BLaER1 (cell line): ENCODE data around the gene CYP27B1.

Experiments
- H3K27ac ChIP-seq: shearing (Covaris generic); formaldehyde crosslinking; 2 replicates; pipeline ENCODE4 v1.8.1; 2022
- H3K27me3 ChIP-seq: shearing (Covaris generic); formaldehyde crosslinking; 2 replicates; pipeline ENCODE4 v1.8.1; 2022
- H3K36me3 ChIP-seq: shearing (Covaris generic); formaldehyde crosslinking; 2 replicates; pipeline ENCODE4 v1.8.1; 2022
- H3K4me1 ChIP-seq: shearing (Covaris generic); formaldehyde crosslinking; 2 replicates; pipeline ENCODE4 v1.8.1; 2022
- H3K4me2 ChIP-seq: shearing (Covaris generic); formaldehyde crosslinking; 2 replicates; pipeline ENCODE4 v1.8.1; 2022
- H3K4me3 ChIP-seq: shearing (Covaris generic); formaldehyde crosslinking; 2 replicates; pipeline ENCODE4 v1.8.1; 2022
- H3K9ac ChIP-seq: shearing (Covaris generic); formaldehyde crosslinking; 2 replicates; pipeline ENCODE4 v1.8.1; 2022
- H3K9me3 ChIP-seq: shearing (Covaris generic); formaldehyde crosslinking; 2 replicates; pipeline ENCODE4 v1.8.1; 2022
- H4K20me1 ChIP-seq: shearing (Covaris generic); formaldehyde crosslinking; 2 replicates; pipeline ENCODE4 v1.8.1; 2022
- Cebpa-rat ChIP-seq: shearing (Covaris generic); IDR thresholded peaks from 2 replicates; pipeline ENCODE4 v1.8.1; 2022

The CYP27B1 gene

GRCh38 chr12:57766464-57767304 is at the start of gene CYP27B1:
TSS of gene CYP27B1 (minus strand) at chr12:57767078. CDS start at chr12:57767041, 37 bp downstream.
- H3K4me2 ChIP-seq: no peak within 1 kb of the TSS
- no peak within 1 kb of the TSS for H3K27ac ChIP-seq
- no peak for TF ChIP-seq Cebpa-rat
- H3K9ac ChIP-seq: no peak within 1 kb of the TSS
- peaks cover 69% of the 10 kb centered on the region for H4K20me1 ChIP-seq
- H3K36me3 ChIP-seq: peaks cover 32% of the 10 kb centered on the region
- no peak within 1 kb of the TSS for H3K4me3 ChIP-seq
- H3K9me3 ChIP-seq: no peaks in the 10 kb centered on the region; the same call in 1 of the 2 replicates
- H3K4me1 ChIP-seq: peaks cover 21% of the 10 kb centered on the region
- peaks cover 73% of the 10 kb centered on the region for H3K27me3 ChIP-seq

GRCh38 chr12:57816001-57816854 is 49.4 kb upstream of the CYP27B1 start:
- Histone ChIP-seq H3K4me3 (no peak overlapping the region), H4K20me1 (no peaks in the 10 kb centered on the region; the same call in 1 of the 2 replicates), H3K27me3 (no peaks in the 10 kb centered on the region), H3K9me3 (no peaks in the 10 kb centered on the region), H3K36me3 (peaks cover 31% of the 10 kb centered on the region), H3K27ac (no peak overlapping the region), H3K9ac (no peak overlapping the region), H3K4me1 (no peaks in the 10 kb centered on the region), H3K4me2 (no peak overlapping the region)
- no peak for TF ChIP-seq Cebpa-rat

- Histone ChIP-seq H3K36me3 (peaks cover 31% of the 10 kb centered on the region), H4K20me1 (no peaks in the 10 kb centered on the region; the same call in 1 of the 2 replicates), H3K4me2 (no peak overlapping the region), H3K4me1 (no peaks in the 10 kb centered on the region), H3K9ac (no peak overlapping the region), H3K9me3 (no peaks in the 10 kb centered on the region), H3K27ac (no peak overlapping the region), H3K4me3 (no peak overlapping the region), H3K27me3 (no peaks in the 10 kb centered on the region)
- no peak for TF ChIP-seq Cebpa-rat
Measured at GRCh38 chr12:57815177-57816000, 48.5 kb upstream of the CYP27B1 start.

GRCh38 chr12:57813971-57814772 is 47.3 kb upstream of the CYP27B1 start:
- no peak for TF ChIP-seq Cebpa-rat
- H3K36me3 ChIP-seq: peaks cover 32% of the 10 kb centered on the region
- H3K4me1 ChIP-seq: no peaks in the 10 kb centered on the region

GRCh38 chr12:57813111-57813970 is 46.5 kb upstream of the CYP27B1 start:
- Histone ChIP-seq H3K9me3 (no peaks in the 10 kb centered on the region), H3K9ac (no peak overlapping the region), H3K4me1 (no peaks in the 10 kb centered on the region), H4K20me1 (no peaks in the 10 kb centered on the region), H3K4me3 (no peak overlapping the region), H3K36me3 (peaks cover 32% of the 10 kb centered on the region), H3K27me3 (no peaks in the 10 kb centered on the region), H3K4me2 (no peak overlapping the region), H3K27ac (no peak overlapping the region)
- TF ChIP-seq Cebpa-rat: no peak

More at GRCh38 chr12:57813971-57814772, 47.3 kb upstream of the CYP27B1 start:
- Histone ChIP-seq H3K27me3 (no peaks in the 10 kb centered on the region), H3K9me3 (no peaks in the 10 kb centered on the region), H4K20me1 (no peaks in the 10 kb centered on the region; the same call in 1 of the 2 replicates), H3K4me3 (no peak overlapping the region), H3K27ac (no peak overlapping the region), H3K9ac (no peak overlapping the region), H3K4me2 (no peak overlapping the region)

- H4K20me1 ChIP-seq: no peaks in the 10 kb centered on the region
- H3K36me3 ChIP-seq: peaks cover 49% of the 10 kb centered on the region
- TF ChIP-seq Cebpa-rat: no peak
- no peak overlapping the region for H3K4me3 ChIP-seq
- H3K4me1 ChIP-seq: no peaks in the 10 kb centered on the region
- H3K4me2 ChIP-seq: no peak overlapping the region
- no peaks in the 10 kb centered on the region for H3K9me3 ChIP-seq
- no peak overlapping the region for H3K27ac ChIP-seq
- H3K27me3 ChIP-seq: no peaks in the 10 kb centered on the region
- no peak overlapping the region for H3K9ac ChIP-seq
Measured at GRCh38 chr12:57811028-57811755, 44.3 kb upstream of the CYP27B1 start.

- TF ChIP-seq Cebpa-rat: no peak
- H3K27ac ChIP-seq: no peak overlapping the region
- H3K36me3 ChIP-seq: peaks cover 49% of the 10 kb centered on the region
- no peaks in the 10 kb centered on the region for H3K9me3 ChIP-seq
- H3K9ac ChIP-seq: no peak overlapping the region
- no peaks in the 10 kb centered on the region for H3K4me1 ChIP-seq
- H3K27me3 ChIP-seq: no peaks in the 10 kb centered on the region
- no peak overlapping the region for H3K4me2 ChIP-seq
- H4K20me1 ChIP-seq: no peaks in the 10 kb centered on the region
- no peak overlapping the region for H3K4me3 ChIP-seq
Measured at GRCh38 chr12:57810450-57810849, 43.6 kb upstream of the CYP27B1 start.
